HT1080 (cell line): ENCODE data around the gene C12orf57. TPM values are rescaled to one million over a fixed set of nuclear protein-coding genes. Genes with fewer than 3 reads are reported as not detected.
A peak's percentile ranks its signal among the peaks of the same experiment; 100 is the strongest.

Experiments
- DNase-seq: peaks from one replicate; pipeline ENCODE4 v3.0.0-alpha.2; 2015; ENCODE audit warnings: low read depth
- total RNA-seq: library from RNA; depleted of rRNA; stranded (reverse); fragments of >200 nt; shearing (Covaris generic); gene quantifications from 2 replicates; pipeline ENCODE4 v1.2.3, GENCODE V29; 2014

C12orf57 gene
- total RNA-seq, 1 experiment from 2014 or later: 127 TPM

DNA sequence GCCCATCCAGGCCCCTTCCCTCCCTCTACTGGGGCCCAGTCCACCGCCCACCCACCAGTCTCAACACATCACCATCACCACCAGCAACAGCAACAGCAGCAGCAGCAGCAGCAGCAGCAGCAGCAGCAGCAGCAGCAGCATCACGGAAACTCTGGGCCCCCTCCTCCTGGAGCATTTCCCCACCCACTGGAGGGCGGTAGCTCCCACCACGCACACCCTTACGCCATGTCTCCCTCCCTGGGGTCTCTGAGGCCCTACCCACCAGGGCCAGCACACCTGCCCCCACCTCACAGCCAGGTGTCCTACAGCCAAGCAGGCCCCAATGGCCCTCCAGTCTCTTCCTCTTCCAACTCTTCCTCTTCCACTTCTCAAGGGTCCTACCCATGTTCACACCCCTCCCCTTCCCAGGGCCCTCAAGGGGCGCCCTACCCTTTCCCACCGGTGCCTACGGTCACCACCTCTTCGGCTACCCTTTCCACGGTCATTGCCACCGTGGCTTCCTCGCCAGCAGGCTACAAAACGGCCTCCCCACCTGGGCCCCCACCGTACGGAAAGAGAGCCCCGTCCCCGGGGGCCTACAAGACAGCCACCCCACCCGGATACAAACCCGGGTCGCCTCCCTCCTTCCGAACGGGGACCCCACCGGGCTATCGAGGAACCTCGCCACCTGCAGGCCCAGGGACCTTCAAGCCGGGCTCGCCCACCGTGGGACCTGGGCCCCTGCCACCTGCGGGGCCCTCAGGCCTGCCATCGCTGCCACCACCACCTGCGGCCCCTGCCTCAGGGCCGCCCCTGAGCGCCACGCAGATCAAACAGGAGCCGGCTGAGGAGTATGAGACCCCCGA lies 7.0 kb upstream of the C12orf57 start:
- no peak for DNase-seq

DNA sequence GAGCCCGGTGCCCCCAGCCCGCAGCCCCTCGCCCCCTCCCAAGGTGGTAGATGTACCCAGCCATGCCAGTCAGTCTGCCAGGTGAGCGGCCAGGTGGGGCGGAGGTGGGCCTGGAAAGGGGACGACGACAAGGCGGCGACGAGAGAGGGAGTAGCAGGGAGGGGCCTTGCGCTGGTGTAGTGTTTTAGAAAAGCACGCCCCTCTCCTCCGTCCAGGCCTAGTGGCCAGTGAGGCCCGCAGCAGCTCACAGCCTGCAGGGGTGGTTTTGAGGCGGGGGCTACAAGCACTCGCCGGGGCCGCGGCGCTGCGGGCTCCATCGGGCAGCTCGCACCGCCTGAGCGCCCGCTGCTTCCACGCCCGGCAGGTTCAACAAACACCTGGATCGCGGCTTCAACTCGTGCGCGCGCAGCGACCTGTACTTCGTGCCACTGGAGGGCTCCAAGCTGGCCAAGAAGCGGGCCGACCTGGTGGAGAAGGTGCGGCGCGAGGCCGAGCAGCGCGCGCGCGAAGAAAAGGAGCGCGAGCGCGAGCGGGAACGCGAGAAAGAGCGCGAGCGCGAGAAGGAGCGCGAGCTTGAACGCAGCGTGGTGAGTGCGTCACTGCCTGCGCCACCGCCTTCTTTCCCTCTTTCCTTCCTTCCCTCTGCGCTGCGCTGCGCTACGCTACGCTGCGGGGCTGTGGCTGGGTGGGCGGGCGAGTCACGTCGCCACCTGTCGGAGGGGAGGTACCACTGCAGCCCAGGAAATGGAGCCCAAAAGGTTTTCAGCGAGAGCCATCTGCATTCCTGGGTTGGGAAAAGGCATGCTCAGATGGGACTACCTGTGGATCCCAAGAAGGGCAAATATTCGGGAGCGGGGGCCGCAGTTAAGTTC lies 6.1 kb upstream of the C12orf57 start:
- peak; percentile 93 for DNase-seq

DNA sequence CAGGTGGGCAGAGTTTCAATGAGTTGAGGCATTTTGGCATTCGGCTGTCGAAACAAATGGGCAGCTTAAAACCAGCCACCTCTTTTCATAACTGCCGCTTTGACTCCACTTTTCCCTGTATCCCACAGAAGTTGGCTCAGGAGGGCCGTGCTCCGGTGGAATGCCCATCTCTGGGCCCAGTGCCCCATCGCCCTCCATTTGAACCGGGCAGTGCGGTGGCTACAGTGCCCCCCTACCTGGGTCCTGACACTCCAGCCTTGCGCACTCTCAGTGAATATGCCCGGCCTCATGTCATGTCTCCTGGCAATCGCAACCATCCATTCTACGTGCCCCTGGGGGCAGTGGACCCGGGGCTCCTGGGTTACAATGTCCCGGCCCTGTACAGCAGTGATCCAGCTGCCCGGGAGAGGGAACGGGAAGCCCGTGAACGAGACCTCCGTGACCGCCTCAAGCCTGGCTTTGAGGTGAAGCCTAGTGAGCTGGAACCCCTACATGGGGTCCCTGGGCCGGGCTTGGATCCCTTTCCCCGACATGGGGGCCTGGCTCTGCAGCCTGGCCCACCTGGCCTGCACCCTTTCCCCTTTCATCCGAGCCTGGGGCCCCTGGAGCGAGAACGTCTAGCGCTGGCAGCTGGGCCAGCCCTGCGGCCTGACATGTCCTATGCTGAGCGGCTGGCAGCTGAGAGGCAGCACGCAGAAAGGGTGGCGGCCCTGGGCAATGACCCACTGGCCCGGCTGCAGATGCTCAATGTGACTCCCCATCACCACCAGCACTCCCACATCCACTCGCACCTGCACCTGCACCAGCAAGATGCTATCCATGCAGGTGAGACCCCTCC lies 5.2 kb upstream of the C12orf57 start:
- no peak for DNase-seq

DNA sequence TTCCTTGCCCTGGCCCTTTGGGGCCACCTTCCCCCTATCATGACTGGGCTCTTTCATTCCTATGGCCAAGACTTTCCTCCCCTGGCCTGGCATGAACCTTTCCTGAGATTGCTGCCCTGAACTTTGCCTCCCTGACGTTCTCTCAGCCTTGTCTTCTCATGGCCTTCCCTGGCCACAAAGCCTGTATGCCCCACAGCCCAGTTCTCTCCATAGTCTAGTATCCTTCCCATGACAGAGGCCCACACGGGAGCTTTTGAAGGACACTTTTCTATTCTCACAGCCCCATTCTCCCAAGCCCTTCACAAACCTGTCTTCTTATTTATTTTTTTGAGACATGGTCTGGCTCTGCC lies 4.7 kb upstream of the C12orf57 start:
- DNase-seq: no peak

DNA sequence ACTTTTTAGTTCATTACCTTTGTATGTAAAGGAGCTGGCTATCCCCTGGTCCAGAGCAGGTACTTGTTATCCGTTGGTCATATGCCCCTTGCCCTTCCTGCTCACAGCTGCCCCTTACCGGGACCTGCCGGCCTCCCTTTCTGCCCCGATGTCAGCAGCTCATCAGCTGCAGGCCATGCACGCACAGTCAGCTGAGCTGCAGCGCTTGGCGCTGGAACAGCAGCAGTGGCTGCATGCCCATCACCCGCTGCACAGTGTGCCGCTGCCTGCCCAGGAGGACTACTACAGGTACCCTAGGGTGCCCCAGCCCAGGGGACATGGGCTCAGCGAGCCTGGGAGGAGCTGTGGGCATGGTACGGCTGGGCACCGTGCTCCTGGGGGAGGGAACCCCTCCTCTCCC lies 2.6 kb upstream of the C12orf57 start:
- no peak for DNase-seq

DNA sequence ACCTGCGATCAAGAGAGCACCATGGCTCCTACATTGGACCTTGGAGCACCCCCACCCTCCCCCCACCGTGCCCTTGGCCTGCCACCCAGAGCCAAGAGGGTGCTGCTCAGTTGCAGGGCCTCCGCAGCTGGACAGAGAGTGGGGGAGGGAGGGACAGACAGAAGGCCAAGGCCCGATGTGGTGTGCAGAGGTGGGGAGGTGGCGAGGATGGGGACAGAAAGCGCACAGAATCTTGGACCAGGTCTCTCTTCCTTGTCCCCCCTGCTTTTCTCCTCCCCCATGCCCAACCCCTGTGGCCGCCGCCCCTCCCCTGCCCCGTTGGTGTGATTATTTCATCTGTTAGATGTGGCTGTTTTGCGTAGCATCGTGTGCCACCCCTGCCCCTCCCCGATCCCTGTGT lies 2.0 kb upstream of the C12orf57 start:
- DNase-seq: no peak

DNA sequence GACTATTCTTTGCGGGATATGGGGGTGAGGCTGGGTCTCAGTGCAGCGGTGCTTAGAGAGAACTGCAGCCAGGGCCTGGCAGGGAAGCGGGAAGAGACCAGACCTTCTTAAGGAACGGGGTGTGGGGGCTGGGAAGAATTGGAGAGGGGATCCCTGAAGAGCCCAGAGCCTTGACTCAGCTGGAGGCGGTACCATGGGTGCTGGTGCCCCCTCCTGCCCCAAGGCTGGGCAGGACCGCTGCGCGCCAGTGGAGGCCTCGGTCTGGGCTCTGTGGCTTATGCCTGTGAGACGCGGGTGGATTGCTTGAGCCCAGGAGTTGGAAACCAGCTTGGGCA lies 1.5 kb upstream of the C12orf57 start:
- DNase-seq: peak; percentile 47

DNA sequence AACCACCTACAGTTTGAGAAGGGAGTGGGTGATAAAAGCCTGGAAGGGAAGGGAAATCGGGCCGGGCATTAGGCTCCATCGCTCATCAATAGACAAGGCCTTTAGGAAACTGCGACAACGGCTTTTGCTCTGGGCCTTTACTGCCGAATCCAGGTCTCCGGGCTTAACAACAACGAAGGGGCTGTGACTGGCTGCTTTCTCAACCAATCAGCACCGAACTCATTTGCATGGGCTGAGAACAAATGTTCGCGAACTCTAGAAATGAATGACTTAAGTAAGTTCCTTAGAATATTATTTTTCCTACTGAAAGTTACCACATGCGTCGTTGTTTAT lies 467 bp upstream of the C12orf57 start:
- no peak for DNase-seq

DNA sequence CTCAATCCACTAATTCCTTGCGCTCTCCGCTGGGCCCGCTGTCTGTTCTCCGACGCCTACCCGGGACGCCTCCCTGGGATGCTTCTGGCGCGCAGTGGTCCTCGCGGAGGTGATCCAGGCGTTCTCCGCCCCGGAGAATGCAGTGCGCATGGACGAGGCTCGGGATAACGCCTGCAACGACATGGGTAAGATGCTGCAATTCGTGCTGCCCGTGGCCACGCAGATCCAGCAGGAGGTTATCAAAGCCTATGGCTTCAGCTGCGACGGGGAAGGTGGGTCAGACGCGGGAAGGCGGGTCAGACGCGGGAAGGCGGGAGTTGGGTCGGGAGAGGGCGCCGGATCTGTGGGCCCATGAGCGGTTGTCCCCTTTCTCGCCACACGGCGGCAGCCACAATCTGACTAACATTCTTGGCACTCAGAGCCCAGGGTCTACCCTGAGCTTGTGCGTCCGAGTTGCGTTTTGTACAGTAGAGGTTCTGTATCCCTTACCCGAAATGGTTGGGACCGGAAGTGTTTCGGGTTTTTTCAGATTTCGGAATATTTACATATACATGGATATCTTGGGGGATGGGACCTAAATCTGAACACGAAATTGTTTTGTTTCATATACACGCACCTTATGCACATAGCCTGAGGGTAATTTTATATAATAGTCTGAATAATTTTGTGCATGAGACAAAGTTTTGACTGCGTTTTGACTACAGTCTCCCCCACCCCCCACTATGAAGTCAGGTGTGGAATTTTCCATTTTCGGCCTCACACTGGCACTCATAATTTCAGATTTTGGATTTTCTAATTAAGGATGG lies 762 bp downstream of the C12orf57 start:
- peak; percentile 92 for DNase-seq

DNA sequence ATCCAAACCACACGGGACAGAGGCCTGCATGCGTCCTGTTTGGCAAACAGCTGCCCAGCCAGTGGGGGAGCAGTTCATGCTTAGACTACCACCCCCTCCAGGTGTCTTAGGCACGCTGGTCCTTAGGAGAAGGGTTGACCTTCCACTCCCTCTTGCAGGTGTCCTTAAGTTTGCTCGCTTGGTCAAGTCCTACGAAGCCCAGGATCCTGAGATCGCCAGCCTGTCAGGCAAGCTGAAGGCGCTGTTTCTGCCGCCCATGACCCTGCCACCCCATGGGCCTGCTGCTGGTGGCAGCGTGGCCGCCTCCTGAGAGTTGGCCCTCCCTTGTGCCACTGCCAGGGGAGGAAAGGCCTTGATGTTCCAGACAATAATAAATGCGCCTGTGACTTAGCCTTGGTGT lies 1.8 kb downstream of the C12orf57 start:
- DNase-seq: no peak

DNA sequence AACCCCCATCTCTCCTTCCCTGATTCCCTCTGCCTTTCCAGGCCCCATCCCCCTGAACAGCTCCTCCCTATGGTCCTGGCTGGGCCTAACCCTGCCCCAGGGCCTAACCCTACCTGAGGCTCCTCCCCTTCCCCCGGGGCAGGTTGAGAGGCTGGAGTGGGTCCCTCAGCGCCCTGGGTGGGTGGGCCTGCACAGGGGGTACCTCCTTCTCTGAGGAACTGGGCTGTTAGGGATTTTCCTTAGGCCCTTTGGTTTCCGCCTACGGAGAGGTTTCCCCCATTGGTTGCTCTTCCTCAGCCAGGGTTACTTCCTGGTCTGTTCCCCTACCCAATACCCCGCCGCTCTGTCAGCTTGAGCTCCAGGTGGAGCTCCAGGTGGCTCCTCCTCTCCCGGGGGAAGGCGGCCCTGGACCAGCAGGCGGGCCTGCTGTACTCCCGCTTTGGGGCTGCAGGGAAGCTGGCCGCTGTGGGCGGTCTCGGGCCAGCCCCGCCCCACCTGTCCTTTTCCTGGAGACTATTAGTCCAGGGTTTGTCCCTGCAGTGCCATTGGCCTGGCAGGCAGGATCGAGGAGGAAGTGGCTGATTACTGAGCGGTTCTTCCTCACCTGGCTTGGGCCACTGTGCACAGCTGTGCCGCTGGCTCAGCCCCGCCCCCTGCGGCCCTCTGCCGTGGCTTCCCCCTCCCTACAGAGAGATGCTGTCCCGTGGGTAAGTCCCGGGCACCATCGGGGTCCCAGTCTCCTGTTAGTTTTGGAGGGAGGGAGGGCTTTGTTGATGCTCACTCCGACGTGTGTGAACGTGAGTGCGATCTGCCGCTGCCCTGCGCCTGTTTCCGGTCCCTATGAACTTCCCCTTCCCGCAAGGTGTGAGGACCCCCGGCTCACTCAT lies 2.5 kb downstream of the C12orf57 start:
- DNase-seq: no peak

DNA sequence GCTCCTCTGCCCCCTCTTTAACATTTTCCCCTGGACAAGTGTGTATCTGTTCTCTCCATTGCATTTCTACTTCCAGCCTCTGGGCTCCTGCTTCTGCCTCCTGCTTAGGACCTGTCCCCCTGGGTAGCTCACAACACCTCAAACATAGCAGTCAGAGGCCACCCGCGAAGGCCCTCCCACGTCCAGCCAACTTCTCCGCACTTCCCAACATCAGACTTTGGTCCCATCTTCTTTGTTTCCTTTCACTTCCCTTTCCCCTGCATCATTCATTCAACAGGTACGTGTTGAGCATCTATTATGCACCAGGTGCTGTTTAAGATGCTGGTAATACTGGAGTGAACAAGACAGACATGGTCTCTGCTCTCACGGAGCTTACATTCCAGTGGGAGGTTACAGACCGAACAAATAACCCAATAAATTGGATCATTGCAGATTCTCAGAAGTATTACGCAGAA lies 3.1 kb downstream of the C12orf57 start:
- no peak for DNase-seq

DNA sequence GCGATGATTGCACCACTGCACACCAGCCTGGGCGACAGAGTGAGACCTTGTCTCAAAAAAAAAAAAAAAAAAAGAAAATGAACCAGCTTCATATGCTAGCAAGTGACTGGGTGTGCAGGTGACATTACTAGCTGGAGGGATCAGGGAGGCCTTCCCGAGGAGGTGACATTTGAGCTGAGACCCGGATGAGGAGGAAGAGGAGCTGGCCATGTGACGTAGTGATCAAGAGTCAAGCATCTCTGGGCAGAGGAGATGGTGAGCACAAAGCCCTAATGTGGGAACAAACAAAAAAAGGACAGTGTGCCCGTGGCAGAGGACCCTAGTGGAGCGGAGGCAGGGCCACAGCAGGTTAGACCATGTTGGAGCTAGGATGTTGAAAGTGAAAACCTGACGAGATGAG lies 3.8 kb downstream of the C12orf57 start:
- no peak for DNase-seq

DNA sequence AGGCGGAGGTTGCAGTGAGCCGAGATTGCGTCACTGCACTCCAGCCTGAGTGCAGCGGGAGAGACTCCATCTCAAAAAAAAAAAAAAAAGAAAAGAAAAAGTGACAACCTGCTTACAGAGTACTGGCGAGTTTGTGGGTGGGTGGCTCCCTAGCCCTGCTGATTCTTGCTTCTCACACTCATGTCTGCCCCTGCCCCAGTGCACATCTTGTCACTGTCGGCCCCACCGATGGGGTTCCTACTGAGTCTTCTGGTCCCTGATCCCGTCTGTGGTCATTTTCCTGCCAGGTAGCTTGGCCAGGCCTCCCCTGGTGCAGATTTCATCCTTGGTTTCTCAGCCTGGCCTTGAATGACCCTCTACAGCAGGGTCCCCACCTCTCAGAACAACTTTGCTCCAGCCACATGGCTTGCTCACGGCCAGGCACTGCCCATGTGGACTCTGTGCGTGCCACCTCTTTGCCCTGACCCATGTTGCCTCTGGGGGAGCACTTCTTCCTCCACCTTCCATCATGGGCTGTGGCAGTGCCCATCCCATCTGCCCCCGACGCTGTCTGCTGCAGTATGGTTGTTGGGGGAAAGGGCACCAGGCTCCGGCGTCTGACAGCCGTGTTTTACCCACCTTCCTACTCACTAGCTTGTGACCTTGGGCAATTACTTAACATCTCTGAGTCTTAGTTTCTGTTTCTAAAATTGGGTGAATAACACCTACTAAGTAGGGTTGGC lies 5.2 kb downstream of the C12orf57 start:
- no peak for DNase-seq

DNA sequence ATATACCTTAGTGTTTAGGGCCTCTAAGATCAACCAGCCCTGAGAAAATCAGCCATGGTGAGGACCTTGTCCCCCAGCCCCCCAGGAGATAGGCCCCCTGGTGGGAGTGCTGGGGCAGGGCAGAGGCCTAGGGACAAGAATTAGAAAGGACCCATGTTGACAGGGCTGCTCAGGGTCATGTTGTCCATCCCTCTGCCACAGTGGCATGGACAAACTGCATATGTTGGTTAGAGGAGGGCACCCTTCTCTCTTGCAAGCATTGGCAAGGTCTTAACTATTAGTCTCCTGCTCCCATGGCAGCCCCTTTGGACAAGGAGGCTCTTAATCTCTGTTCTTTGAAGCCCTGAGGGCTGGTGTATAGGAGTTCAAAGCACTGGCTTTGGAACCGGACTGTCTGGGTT lies 6.6 kb downstream of the C12orf57 start:
- no peak for DNase-seq

DNA sequence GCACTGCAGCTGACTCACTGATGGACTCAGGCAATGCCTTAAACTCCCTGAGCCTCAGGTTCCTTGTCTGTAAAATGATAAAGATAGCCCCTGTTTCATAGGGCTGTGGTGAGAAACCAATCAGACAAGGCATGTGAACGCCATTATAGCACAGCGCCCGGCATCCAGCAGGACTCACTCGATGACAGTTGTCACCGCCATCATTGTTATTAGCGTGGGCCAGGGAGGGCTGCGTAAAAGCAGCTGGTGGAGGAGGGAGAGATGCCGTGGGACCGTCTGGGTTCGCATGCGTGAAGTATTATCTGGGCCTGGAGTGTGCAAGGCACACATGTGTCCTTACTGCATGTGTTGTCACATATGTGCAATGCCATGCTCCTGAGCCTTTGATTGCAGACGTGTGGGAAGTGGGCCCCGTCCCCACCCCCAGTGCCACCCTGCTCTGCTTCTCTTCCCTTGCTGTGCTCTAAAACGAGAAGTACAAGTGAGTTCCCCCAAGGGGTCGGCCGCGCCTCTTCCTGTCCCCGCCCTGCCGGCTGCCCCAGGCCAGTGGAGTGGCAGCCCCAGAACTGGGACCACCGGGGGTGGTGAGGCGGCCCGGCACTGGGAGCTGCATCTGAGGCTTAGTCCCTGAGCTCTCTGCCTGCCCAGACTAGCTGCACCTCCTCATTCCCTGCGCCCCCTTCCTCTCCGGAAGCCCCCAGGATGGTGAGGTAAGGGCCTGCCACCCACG lies 7.2 kb downstream of the C12orf57 start, which contains the start of gene PTPN6:
Gene PTPN6 (plus strand): TSS at position 546 of the 730 bp plus-strand sequence. CDS start 157 bp downstream, at position 703.
- DNase-seq: no peak

DNA sequence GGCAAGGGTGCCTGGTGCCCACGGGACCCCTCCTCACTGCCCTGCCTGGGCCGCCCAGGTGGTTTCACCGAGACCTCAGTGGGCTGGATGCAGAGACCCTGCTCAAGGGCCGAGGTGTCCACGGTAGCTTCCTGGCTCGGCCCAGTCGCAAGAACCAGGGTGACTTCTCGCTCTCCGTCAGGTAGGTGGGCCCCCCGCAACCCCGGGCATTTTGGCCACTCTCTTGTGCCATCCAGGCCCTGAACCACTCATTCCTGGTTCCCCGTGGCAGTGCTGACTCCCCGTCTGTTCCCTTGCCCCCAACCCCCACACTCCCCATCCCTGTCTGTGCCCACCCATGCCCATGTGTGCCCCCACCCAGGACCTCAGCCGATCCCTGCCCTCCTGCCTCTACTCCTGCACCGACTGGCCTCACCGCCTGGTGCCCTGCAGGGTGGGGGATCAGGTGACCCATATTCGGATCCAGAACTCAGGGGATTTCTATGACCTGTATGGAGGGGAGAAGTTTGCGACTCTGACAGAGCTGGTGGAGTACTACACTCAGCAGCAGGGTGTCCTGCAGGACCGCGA lies 7.8 kb downstream of the C12orf57 start:
- no peak for DNase-seq
